HS-27A (cell line): ENCODE results near the gene CLDN1.
A peak's percentile ranks its signal among the peaks of the same experiment; 100 is the strongest.

Source experiments
- DNase-seq: peaks from one replicate; pipeline ENCODE4 v3.0.0-alpha.2; 2012; ENCODE audit warnings: low read depth, missing footprints

Gene CLDN1

DNA sequence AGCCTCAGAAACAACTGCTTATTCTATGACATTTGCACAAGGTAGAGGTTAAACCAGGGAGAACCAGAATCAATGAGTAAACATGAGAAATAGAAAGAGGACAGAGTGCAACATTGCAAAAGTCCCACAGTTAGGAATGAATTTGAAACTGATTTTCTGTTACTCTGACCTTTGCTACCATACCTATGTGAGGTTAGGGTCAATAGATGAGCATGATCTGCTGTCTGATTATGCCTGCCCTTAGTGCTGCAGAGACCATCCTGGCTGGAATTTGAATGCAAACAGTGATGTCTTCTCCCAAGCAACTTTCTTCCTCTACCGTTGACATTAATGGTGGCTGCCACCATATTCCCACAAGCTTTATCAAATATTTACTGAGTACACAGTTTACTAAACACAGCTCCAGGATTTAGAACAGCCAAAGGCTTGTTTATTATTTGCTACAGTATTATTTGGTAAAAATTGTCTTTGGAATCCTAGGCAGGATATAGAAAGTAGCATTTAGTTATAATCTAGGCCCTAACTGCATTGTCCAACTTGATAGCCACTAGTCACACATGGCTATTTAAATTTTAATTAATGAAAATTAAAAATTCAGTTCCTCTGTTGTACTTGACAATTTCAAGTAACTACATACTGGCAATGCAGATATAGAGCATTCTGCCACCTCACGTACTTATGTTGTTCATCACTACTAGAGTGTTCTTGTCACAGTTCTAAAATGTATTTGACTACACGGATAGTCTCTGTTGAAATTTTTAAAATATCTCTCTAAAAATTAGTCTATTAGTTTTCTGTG is 8.9 kb upstream of the CLDN1 start:
- DNase-seq = no peak

DNA sequence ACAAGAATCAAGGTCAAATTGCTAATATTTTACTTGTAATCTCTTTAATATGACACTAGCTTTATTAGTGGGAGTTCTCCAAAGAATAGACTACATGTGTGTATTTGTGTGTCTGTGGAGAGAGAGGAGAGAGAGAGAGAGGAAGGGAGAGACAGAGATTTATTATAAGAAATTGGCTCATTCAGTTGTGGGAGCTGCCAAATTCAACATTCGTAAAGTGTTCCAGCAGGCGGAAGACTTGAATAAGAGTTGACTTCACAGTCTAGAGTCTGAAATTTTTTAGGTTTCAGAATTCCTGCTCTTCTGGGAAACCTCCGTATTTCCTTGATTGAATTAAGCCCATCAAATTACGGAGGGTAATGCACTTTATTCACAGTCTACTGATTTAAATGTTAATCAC is 4.7 kb upstream of the CLDN1 start:
- DNase-seq = no peak

- no peak for DNase-seq
Observed at GRCh38 chr3:190326361-190326760, 4.1 kb upstream of the CLDN1 start.

- no peak for DNase-seq
Observed at GRCh38 chr3:190325923-190326322, 3.7 kb upstream of the CLDN1 start.

- no peak for DNase-seq
Observed at GRCh38 chr3:190323246-190323626, 990 bp upstream of the CLDN1 start.

- DNase-seq = no peak
Observed at GRCh38 chr3:190322604-190323245, 479 bp upstream of the CLDN1 start.

DNA sequence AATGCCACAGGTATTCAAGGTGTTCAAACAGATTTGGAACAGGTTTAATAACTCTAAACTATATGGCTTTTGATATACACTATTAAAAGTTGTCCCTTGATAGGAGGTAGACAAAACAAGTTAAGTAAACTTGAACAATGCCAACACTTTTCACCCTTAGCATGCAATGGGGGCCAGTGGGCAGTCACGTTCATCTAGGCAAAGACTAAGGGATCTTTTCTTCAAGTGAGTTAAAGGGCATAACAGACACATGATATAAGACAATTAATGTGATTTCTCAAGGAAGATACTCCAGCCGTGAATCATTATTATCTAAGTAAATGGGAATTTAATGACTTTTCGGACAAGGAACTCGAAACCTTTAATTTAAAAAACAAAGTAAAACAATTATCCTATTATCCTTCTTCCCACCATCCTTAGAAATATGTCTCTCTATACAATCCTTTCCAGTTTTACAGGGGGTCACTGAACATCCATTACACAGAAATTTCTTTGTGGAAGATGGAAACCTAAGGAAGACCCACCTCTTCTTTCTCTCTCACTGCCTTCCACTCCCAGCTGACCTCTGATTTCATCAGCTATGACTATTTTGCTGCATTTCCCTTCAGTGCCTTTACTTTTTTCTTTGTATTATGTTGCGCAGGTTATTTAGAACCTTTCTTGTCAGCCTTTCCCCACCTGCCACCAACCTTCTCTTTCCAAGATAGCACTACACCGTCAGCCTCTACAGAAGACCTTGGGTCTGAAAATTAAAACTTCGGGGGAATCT is 1.5 kb downstream of the CLDN1 start:
- no peak for DNase-seq

GRCh38 chr3:190319660-190320059 is 2.6 kb downstream of the CLDN1 start:
- DNase-seq = no peak

- DNase-seq = no peak
Observed at GRCh38 chr3:190318666-190319065, 3.6 kb downstream of the CLDN1 start.

- DNase-seq = no peak
Observed at GRCh38 chr3:190314741-190315140, 7.5 kb downstream of the CLDN1 start.

DNA sequence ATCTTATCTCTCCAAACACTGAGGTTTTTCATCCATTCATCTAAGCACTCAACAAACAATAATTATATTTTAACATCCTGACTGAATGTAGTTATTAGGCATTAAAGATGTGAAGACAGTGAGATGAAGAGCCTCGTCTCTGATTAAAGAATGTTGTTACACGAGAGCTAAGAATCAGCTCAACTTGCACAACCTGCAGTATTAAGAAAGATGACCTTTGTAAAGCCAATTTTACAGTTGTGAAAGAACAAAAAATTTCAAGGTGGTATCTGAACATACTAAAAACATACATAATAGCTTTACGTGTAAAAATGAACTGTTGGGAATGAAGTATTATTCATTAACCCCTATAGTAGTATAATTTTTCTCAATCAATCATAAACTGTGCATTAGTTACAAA is 12.8 kb downstream of the CLDN1 start:
- DNase-seq = no peak

DNA sequence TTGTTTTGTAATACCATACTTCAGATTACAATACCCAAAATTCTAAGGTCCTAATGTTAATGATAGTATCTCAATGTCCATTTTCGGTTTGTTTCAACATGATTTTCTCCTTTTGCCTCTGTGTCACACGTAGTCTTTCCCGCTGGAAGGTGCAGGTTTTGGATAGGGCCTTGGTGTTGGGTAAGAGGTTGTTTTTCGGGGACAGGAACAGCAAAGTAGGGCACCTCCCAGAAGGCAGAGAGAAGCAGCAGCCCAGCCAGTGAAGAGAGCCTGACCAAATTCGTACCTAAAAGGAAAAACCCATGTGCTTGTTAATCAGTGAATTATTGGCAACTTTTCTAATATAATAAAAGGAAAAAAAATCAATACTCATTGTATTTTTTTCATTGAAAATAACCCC is 14.1 kb downstream of the CLDN1 start:
- no peak for DNase-seq

- no peak for DNase-seq
Observed at GRCh38 chr3:190307164-190307545, 15.1 kb downstream of the CLDN1 start.

GRCh38 chr3:190306513-190307163 is 15.6 kb downstream of the CLDN1 start:
- no peak for DNase-seq

- DNase-seq = no peak
Observed at GRCh38 chr3:190306026-190306425, 16.2 kb downstream of the CLDN1 start.

DNA sequence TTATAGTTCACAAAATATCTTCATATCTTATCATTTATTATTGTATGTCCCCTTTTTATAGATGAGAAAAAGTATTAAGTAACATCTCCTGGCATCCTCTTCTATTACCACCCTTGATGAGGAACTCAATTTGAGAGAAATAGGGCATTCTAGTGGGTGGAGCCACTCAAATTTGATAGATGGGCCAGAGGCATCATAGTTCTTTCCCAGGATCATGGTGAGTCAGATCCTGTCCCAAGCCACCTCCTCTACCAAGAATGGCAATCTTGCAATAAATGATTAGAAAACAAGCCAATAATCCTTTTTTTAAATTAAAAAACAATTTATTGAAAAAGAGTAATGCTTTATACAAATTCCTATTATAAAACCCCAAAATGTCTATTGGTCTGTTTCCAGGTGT is 16.8 kb downstream of the CLDN1 start:
- DNase-seq = peak; percentile 17

GRCh38 chr3:190303884-190304283 is 18.4 kb downstream of the CLDN1 start:
- DNase-seq = no peak

- no peak for DNase-seq
Observed at GRCh38 chr3:190302212-190302867, 19.9 kb downstream of the CLDN1 start.

- DNase-seq = no peak
Observed at GRCh38 chr3:190301591-190301990, 20.7 kb downstream of the CLDN1 start.

- DNase-seq = no peak
Observed at GRCh38 chr3:190299969-190300368, 22.3 kb downstream of the CLDN1 start.

DNA sequence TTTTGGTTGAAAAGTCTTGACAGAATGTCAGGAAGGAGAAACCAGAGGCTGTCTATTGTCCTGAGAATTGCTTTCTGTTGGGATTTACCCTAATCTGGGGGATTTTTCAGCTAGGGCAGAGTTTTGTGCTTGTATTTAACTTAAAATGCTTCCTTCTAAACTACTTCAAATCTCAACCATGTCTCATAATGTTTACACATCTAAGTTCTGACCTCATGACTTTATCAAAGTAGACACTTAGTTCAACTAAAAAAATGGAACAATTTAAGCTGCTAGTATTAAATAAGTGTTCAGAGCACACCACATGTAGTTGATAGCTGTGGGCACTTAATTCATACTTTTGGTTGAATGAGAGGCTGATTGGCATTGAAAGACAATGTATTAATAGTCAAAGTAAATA is 28.2 kb downstream of the CLDN1 start:
- no peak for DNase-seq

DNA sequence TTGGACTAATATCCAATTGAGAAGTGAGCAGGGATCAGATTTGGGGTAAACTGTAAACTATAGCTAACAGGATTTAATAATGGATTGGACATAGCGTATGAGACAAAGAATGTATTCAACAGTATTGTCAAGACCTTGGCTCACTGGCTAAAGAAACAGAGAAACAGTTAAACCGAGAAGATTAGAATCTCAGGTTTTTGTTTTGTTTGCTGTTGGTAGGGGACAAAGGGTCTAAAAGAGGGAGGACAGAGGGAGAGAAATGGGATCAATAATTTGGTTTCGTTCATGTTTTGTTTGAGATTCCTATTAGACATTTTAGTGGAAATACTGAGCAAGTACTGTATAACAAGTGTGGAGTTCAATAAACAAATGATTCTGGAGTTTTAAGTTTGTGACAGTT is 28.6 kb downstream of the CLDN1 start:
- DNase-seq = no peak
